GM19099 (cell line): ENCODE measurements around the gene BCL3.

Source experiments
- POLR2A ChIP-seq: IDR thresholded peaks from 3 replicates; pipeline ENCODE4 v1.6.1; 2011; ENCODE audit warnings: low read depth; ENCODE audit not compliant: insufficient read length; ENCODE audit errors: extremely low read depth

The BCL3 gene

DNA sequence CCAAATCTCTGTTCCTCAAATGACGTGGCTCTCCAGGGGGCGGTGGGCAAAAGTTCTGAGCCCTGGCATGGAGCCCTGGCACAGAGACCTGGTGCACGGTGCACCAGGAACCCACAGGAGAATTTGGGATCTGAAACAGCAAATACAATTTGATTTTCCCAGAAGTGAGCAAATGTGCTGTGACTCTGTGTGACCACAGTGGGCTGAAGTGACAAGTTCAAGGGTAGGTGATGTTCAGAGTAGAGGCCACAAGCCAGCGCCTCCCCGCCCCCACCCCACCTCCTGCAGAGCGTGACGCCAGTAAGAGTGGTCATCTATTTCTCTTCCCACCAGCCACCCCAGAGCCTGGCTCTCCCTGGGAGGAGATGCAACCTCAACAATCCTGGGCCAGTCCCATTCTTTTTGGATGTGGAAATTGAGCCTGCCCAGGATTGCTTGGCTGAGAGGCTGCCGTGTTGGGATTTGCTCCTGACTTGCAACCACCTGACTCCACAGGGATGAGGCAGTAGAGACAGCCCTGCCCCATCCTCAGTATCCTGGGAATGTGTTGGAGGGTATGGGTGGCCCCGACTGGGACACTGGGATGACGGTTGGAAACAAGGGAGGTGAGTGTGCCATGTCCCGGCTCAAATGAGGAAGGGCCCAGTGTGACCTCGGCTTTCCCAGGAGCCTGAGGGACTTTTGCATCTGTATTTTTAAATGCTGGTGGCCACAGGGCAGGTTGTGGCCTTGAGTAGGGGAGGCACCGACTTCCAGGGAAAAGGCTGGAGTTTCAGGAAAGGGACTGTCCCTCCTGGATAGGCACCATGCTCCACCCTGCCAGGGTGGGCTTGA, 11.1 kb upstream of the BCL3 start:
- TF ChIP-seq POLR2A: no peak

DNA sequence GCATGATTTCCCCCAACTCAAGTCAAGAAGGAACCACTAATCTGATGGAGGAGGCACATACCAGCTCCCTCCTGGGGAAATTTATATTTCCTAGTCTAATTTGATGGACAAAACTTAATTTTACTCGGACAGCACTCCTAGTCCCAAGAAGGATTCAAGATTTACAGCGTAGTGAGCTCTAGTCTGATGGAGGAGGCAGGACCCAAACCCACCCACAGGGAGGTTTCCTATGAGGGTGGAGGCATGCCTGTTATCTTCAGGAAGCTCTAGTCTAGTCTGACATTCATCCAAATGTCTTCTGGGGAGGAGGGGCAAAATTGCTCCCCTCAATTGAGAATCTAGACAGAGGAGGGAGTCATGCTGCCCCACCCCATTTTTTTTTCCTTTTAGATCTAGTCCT, 10.4 kb upstream of the BCL3 start:
- TF ChIP-seq POLR2A: no peak

DNA sequence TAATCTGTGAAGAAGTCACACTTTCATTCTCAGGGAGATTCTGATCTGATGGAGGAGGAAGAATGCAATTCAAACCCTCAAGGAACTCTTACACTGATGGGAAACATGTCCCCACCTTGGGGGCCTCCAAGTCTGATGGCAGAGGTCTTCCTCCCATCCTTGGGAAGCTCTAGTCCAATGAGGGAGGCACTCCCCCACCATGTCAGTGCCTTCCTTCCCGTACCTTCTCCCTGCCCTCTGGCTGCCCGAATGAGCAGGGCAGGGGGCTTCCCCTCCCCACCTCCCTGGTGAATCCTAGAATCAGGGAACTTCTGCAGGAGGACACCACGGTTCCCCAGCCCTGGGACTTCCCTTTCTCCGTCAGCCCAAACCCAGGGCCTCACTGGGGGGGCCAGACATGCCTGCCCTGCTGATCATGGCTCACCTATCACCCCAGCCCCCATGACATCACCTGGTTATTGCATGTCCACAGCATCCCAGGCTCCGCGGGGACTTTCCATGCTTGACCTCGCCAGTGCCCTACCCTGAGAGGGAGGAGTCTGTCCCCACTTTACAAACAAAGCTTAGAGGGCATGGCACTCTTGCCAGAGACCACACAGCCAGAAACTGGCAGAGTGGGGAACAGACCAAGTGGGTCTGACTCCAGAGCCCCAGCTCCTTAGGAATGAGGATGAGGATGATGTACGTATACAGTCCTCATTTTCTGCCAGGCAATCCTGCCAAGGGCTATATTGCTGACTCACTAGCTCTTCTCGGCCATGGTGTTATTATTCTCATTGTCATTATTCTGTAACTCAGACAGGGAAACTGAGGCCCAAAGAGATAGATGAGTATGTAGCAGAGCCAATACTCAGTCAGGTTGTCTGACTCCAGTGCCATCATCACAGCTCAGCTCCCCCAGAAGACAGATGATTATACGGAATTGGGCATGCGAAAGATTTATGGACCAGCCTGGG, 9.6 kb upstream of the BCL3 start:
- no peak for TF ChIP-seq POLR2A

DNA sequence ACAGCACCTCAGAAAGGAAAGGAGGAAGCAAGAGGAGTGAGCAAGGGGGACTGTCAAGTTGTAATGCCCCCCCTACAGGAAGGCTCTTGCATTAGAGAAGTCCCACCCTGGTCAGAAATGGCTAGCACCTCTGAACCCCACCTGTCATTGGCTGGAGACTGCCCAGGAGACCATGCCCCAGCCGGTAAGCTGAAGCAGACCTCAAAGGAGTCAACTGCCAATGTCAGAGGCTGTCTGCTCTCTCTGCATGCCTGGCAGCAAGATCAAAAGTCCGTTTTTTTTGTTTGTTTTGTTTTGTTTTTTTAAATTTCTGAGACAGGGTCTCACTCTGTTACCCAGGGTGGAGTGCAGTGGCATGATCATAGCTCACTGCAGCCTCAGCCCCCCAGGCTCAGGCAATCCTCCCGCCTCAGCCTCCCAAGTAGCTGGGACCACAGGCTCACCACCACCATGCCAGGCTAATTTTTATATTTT, 8.1 kb upstream of the BCL3 start:
- TF ChIP-seq POLR2A: no peak

DNA sequence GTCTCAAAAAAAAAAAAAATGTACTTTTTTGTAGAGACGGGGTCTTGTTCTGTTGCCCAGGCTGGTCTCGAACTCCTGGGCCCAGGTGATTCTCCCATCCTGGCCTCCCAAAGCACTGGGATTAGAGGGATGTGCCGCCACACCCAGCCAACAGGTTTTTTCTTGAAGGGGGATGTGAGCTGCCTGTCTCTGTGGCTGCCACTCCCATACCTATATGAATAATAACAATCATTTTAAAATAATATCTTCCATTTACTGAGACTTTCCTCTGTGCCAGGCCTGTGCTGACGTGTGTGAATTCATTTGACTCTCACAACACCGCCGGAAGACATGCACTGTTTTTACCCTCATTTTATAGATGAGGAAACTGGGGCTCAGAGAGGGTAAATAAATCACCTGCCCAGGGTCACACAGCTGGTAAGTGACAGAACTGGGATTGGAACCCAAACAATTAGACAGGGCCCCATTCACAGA, 7.2 kb upstream of the BCL3 start:
- no peak for TF ChIP-seq POLR2A

DNA sequence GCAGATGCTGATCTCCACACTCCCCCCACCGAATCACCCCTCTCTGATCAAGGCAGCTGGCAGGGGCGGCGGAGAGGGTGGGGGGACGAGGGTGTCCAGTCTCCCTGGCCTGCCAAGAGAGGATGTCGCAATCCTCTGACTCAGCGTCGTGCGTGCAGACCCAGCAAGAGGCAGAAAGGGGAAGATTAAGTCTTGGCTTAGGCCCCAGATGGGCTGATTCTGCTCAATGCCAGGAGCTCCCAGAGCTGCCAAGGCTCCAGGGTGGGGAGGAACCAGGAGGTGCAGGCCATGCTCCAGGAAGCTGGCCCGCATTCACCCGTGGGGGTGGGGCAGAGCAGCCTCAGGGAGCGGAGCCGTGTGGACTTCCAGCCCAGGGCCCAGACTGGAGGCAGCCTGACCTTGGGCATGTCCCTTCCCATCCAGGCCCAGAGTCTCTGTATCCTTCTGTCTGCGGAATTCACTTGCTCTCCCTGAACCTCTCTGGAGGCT, 6.6 kb upstream of the BCL3 start:
- TF ChIP-seq POLR2A: no peak

DNA sequence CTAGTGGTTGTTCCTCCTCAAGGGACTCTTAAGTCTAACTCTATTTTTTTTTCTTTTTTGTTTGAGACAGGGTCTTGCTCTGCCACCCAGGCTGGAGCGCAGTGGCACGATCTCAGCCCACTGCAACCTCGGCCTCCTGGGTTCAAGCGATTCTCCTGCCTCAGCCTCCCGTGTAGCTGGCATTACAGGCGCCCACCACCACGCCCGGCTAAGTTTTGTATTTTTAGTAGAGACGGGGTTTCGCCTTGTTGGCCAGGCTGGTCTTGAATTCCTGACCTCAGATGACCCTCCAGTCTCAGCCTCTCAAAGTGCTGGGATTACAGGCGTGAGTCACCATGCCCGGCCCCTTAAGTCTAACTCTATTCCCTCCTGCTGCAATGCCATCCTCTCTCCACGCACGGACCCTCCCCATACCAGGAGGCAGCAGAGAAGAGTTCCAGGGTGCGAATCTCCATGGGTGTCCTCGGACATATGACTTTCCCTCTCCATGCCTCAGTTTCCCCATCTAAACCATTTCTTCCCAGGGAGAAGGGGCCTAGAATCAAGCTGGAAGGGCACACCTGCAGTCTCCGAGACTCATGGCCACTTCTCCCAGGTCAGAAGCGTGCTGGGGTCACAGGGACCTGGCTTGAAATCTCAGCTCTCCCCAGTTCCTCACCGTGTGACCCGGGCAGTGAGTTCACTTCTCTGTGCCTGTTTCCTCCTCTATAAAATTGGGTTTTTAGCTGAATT, 6.0 kb upstream of the BCL3 start:
- TF ChIP-seq POLR2A: no peak

DNA sequence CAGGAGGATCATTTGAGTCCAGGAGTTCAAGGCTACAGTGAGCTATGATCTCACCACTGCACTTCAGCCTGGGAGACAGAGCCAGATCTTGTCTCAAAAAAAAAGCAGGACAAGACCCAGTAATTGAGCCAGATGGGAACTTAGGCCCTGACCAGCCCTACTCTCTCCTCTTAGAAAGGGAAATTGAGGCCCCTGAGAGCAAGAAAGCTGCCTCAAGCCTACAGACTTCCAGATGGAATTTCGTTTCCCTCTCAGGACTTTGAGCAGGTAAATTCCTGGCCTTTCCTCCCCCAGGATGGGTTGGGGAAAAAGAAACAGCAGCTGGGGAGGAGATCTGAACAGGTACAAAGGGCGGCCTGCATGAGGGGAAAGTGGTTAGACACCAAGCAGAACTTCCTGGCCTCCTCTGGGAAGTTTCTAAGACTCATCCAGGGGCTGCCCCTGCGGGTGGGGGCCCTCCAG, 3.6 kb upstream of the BCL3 start:
- no peak for TF ChIP-seq POLR2A

DNA sequence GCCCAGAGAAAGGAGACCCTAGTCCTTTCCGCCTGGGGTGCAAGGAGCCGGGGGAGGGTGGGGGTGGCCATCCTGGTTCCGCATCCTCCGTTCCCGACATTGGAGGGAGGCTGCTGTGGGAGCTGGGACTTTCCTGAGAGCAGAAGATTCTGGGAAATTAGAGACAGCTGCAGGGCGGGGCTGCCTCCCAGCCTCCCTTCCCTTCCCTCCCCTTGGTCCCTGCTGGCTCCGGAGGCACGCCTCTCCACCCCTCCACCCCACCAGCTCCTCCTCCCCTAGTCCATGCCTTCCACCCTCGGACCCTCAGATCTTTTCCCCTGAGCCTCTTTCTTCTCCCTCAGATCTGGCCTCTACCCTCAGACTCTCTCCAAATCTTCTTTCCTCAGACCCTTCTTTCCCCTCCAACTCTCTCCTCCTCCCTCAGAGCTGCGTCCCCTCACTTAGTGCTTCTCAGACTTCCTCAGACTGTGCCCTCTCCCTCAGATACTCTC, 3.1 kb upstream of the BCL3 start:
- TF ChIP-seq POLR2A: no peak

DNA sequence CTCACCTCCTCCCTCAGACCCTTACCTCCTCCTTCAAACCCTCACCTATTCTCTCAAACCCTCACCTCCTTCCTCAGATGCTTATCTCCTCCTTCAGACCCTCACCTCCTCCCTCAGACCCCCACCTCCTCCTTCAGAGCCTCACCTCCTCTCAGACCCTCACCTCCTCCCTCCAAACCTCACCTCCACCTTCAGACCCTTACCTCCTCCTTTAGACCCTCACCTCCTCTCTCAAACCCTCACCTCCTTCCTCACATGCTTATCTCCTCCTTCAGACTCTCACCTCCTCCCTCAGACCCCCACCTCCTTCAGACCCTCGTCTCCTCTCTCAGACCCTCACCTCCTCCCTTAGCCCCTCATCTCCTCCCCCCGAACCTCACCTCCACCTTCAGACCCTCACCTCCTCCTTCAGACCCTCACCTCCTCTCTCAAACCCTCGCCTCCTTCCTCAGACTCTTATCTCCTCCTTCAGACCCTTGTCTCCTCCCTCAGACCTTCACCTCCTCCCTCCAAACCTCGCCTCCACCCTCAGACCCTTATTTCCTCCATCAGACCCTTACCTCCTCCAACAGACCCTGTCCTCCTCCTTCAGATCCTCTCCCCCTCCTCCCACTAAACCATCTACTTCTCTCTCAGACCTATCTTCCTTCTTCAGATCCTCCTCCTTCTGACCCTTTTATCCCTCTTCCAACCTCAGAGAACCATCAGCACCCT, 2.5 kb upstream of the BCL3 start:
- TF ChIP-seq POLR2A: no peak

DNA sequence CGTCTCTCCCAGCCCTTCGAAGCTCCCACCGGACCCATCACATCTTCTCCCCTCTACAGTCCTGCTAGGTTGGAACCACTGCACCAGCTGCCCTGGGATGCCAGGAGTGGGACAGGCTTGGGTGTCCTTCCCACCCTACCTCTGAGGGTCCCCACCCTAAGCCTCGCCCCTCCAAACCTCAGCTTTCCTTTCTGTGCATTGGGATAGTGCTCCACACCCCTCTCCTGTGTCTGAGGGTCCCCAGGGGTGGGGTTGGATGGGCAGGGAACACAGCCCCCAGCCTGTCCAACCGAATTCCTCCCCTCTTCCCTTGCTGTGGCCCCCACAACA, 1.9 kb upstream of the BCL3 start:
- TF ChIP-seq POLR2A: no peak

DNA sequence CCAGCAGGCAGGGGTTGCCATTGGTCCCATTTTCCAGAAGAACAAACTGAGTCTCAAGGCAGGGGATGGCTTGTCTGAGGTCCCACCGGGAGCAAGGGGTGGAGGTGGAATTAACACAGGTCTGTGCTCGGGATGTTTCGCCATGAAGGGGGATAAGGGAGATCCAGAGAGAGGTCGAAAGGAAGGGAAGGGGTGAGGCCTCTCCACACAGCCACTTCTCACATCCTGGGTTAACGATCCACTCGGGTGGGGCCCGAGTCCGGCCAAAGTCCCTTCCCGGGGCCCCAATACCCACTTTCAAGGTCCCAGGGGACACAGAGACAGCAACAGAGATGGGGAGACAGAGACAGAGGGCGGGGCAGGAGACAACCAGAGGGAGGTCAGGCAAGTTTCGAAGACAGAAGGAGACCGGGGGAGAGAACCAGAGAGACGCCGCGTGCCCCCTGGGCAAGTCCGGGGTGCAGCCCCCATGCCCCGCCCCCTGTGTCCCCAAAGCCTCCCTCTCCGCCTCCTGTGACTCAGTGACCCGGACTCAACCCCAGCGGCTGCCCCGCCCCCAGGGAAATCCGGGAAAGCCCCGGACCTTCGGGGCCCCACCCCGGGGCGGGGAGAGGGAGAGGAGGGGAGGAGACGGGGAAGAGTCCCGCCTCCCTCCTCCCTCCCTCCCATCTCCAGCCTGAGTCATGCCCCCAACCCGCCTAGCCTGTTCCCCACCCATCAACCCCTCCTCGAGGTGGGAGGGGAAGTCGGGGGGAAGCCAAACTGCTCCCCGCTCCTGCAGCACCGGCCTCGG, 1.4 kb upstream of the BCL3 start:
- TF ChIP-seq POLR2A: peak; percentile 57

DNA sequence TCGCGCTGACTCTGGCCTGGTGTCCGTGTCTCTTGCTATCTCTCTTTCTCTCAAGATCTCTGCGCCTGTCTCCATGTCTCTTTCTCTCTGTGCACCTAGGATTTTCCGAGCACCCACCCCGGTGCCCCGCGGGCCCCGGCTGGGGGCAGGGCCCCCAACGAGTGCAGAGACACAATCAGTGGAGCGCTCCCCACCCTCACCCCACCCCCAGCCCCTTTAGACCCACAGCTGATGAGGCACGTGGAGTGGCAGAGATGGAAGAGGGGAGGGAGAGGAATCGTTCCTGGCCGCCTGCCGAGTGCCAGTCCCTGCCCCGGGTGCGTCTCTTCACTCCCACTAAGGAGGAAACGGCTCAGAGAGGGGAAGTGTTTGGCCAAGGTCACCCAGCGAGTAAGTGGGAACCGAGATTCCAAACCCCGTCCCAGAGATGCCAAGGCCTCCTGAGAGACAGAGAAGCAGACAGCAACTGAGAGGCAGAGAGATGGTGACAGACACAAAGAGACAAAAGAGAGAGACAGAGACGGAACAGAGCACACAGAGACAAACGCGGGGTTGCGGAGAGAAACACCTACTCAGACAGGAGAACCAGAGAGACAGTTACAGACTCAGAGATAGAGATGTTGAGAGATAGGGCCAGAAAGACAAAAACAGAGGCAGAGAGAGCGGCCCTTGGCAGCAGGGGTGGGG, 626 bp upstream of the BCL3 start:
- no peak for TF ChIP-seq POLR2A
